Measurements from ENCODE around the gene REXO5.

The REXO5 gene

DNA sequence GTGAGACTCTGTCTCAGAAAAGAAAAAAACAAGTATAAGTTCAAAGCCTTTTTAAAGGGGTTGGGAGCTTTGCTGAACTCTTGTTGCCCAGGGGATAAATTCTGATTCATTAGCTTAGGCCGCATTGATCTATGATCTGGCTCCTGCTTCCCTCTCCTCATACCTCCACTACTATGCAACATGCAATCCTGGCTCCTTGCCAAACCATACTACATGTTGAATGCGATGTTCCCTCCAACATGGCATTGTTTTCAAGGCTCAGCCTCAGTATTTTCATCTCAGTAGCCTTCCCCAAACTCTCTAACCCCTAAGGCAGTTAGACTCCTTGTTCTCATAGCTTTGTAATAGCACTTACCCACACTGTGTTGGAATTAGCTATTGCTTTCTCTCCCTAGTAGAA is 6.2 kb downstream of the REXO5 start:
- DNase-seq: peak; percentile 6 to 11
- TF ChIP-seq POLR2A (IDR thresholded peaks at IDR 0.05; ENCODE audit: low read length) (no peak), GATA1 (IDR thresholded peaks at IDR 0.05; ENCODE audit: low read depth, low read length) (no peak)

DNA sequence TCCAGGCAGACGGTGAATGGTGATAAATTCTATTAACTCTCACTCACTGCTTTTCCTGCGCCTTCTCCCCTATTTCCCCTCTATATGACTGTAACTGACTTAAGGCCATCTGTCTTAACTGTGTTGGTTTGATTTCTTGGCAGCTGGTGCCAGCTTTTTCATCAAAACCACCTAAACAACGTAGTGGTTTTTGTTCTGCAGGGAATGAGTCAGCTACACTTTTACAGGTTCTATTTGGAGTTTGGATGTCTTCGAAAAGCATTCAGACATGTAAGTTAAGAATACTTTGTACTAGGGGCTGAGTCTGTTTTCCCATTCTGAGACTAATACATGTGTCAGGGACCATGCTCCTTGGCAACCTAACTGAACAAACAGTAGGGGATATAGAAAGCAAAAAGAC is 8.5 kb downstream of the REXO5 start:
- TF ChIP-seq GATA1 (IDR thresholded peaks at IDR 0.05; ENCODE audit: low read depth, low read length): no peak
- no peak for TF ChIP-seq POLR2A (IDR thresholded peaks at IDR 0.05; ENCODE audit: low read length)
- DNase-seq: peak; percentile 36 to 72

DNA sequence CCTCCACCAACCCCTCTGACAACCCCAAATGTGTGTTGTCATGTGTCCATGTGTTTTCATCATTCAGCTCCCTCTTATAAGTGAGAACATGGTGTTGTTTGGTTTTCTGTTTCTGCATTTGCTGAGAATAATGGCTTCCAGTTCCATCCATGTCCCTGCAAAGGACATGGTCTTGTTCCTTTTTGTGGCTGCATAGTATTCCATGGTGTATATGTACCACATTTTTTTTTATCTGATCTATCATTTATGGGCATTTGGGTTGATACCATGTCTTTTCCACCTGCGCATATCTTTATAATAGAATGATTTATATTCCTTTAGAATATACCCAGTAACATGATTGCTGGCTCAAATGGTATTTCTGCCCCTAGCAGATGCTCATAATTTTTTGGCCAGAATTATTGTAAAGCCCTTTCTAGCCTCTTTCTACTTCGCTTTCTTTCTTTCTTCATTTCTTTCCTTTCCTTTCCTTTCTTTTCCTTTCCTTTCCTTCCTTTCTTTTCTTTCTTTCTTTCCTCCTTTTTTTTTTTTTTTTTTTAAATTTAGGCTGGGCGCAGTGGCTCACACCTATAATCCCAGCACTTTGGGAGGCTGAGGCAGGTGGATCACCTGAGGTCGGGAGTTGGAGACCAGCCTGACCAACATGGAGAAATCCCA is 12.7 kb downstream of the REXO5 start:
- no peak for DNase-seq
- TF ChIP-seq GATA1 (IDR thresholded peaks at IDR 0.05; ENCODE audit: low read depth, low read length): no peak
- no peak for TF ChIP-seq POLR2A (IDR thresholded peaks at IDR 0.05; ENCODE audit: low read length)

DNA sequence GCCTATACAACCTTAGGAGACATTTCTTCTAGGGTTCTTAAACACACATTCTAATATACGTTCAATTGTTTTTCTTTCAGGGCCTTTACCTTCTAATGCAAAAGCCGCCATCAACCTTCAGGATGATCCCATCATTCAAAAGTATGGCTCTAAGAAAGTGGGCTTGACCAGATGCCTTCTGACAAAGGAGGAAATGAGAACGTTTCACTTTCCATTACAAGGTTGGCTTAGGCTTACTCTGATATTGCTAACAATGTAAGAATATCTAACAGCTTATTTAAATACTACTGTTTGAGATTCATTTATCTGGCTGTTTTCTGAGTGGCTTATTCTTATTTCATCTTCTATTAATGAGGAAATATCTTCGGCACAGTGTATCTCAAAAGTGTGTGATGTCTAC is 15.4 kb downstream of the REXO5 start:
- DNase-seq: no peak
- TF ChIP-seq POLR2A (IDR thresholded peaks at IDR 0.05; ENCODE audit: low read length) (no peak), GATA1 (IDR thresholded peaks at IDR 0.05; ENCODE audit: low read depth, low read length) (no peak)

DNA sequence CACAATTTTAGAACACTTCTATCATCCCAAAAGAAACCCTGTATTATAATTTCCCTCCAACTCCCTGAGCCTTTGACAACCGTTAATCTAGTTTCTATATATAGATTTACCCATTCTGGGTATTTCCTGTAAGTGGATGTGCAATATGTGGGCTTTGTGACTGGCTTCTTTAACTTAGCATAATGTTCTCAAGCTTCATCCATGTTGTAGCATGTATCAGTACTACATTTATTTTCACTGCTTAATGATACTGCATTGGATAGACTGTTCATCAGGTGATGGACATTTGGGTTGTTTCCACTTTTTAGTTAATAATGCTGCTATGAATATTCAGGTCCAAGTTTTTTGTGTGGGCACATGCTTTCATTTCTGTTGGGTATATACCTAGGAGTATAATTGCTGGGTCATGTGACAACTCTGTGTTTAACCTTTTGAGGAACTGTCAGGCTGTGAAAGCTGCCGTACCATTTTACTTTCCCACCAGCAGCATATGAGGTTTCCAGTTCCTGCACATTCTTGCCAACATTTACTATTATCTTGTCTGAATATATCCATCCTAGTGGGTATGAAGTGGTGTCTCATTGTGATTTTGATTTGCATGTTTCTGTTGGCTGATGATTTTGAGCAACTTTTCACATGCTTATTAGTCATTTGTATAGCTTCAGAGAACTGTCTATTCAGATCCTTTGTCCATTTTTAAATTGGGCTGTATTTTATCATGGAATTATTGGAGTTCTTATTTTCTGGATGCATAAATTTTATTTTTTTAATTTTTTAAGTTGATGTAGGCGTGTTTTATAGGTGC is 16.4 kb downstream of the REXO5 start:
- TF ChIP-seq POLR2A (IDR thresholded peaks at IDR 0.05; ENCODE audit: low read length) (no peak), GATA1 (IDR thresholded peaks at IDR 0.05; ENCODE audit: low read depth, low read length) (no peak)
- DNase-seq: no peak

DNA sequence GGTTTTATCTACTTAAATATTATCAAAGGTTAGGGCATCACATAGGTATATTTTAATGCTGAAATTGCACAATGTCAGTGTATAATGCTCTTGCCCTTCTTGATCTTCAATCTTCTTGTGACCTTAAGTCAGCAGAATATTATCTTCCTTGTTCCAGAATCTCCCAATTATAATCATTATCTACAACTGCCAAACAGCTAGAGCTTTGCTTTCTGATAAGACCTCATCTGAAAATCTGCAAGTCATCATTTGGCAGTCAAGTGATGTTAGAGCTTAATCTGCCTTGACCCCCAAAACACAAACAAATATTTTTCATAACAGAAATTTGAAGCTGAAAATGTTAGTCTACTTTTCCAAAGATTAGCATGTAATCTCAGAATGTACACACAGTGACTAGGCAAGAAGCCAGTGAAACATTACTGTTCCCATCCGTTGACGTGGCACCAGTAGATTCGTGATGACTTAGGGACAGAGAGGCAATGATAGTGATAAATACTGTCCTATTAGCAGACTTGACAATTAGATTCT is 19.8 kb downstream of the REXO5 start:
- peak; percentile 93 to 97 for DNase-seq
- TF ChIP-seq POLR2A (IDR thresholded peaks at IDR 0.05; ENCODE audit: low read length) (no peak), GATA1 (IDR thresholded peaks at IDR 0.05; ENCODE audit: low read depth, low read length) (peak; percentile 69)

DNA sequence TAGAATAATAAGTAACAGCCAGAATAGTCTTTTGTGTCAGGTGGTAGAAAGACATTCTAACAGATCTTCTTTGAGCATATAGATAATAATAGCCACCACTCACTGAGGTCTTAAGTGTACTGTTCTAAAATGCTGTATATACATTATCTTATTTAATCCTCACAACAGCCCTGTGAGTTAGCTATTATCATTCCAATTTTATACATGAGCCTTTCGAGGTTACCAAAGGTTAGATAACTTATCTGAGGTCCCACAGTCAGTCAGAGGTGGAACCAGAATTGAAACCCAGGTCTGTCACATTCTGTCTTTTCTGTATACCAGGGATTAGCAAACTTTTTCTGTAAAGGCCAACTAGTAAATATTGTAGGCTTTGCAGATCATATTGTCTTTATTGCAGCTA is 23.2 kb downstream of the REXO5 start:
- peak; percentile 72 to 81 for DNase-seq
- TF ChIP-seq GATA1 (IDR thresholded peaks at IDR 0.05; ENCODE audit: low read depth, low read length): no peak
- TF ChIP-seq POLR2A (IDR thresholded peaks at IDR 0.05; ENCODE audit: low read length): no peak

DNA sequence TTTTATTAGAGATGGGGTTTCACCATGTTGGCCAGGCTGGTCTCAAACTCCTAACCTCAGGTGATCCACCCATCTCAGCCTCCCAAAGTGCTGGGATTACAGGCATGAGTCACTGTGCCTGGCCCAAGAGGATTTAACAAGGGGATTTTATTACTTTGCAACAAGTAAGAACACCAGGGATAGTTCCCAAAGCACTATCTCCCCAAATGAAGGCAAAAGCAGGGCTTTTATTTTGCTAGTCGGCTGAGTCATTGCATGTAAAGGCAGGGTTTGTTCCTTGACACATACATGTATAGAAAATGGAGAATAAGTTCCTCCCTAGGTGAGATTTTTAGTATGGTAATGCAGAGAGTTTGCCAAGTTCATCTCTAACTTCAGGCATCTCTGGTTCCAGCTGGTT is 24.0 kb downstream of the REXO5 start:
- TF ChIP-seq POLR2A (IDR thresholded peaks at IDR 0.05; ENCODE audit: low read length) (no peak), GATA1 (IDR thresholded peaks at IDR 0.05; ENCODE audit: low read depth, low read length) (no peak)
- DNase-seq: peak; percentile 35 to 56

DNA sequence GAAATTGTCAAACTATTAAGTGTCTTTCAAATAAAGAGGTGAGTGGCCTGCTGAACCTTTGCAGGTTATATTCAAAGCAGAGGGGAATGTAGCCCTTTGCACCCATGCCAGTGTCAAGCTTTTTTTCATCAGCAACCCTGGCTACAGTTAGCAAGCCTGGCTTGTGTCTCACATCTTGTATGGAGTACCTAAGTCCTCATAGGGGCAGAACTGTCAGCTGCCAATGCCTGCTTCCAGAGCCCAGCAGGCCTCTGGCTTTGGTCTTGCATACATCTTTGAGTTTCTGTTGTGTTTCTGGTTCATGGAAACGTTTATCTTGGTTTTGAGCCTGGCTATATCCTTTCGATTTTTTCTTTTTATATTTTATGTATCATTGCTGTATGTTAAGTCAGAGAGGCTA is 26.8 kb downstream of the REXO5 start:
- TF ChIP-seq GATA1 (IDR thresholded peaks at IDR 0.05; ENCODE audit: low read depth, low read length) (no peak), POLR2A (IDR thresholded peaks at IDR 0.05; ENCODE audit: low read length) (no peak)
- DNase-seq: no peak

DNA sequence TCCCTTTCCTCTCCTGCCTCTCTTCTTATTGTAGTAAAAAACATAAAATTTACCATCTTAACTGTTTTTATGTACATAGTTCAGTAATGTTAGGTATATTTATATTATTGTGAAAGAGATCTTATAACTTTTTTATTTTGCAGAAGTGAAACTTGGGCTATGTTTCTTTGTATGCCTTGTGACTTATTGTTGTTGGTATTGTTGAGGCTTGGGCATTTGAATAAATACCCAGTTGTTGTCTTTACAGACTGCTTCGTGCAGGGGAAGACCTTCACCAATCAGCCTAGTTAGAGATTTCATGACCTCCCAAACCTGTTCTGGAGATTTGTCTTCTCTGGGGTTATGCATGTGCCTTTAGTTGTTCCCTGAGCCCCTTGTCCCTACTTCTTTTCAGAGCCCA is 31.9 kb downstream of the REXO5 start:
- TF ChIP-seq POLR2A (IDR thresholded peaks at IDR 0.05; ENCODE audit: low read length): no peak
- TF ChIP-seq GATA1 (IDR thresholded peaks at IDR 0.05; ENCODE audit: low read depth, low read length): no peak
- no peak for DNase-seq

DNA sequence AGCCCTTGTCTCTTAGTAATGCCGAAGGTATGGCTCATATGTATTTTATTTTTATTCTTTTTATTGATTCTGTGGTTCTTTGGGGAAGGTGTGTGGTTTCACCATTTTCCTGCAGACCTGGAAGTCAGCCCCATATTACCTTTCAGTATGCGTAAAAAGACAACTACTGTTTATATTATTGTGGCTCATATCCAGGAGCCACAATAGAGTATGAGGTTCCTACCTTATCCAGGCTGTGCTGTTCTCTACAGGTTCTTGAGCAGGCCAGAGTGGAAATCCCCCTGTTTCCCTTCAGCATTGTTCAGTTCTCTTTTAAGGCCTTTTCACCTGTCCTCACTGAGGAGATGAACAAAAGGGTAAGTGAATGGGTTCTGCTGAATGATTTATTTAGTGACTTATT is 33.2 kb downstream of the REXO5 start:
- DNase-seq: no peak
- TF ChIP-seq GATA1 (IDR thresholded peaks at IDR 0.05; ENCODE audit: low read depth, low read length) (no peak), POLR2A (IDR thresholded peaks at IDR 0.05; ENCODE audit: low read length) (no peak)

DNA sequence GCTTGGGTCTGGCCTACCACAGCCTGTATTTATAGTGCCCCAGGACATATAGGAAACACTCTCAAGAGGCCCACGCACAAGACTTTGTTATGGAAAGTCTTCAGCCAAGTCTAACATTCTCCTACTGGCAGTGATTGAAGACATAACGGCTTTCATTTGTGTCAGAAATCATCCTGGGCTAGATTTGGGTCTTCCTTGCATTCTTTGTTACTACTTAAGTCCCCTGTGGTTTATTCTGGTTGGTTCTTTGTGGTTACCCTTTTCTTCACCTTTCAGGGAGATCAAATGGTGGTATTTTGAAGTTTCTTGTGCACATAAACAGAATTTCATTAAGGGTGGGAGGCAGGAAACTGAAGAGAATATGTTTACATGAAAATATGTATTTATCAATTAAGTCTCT is 37.7 kb downstream of the REXO5 start:
- TF ChIP-seq GATA1 (IDR thresholded peaks at IDR 0.05; ENCODE audit: low read depth, low read length) (no peak), POLR2A (IDR thresholded peaks at IDR 0.05; ENCODE audit: low read length) (no peak)
- DNase-seq: no peak

DNA sequence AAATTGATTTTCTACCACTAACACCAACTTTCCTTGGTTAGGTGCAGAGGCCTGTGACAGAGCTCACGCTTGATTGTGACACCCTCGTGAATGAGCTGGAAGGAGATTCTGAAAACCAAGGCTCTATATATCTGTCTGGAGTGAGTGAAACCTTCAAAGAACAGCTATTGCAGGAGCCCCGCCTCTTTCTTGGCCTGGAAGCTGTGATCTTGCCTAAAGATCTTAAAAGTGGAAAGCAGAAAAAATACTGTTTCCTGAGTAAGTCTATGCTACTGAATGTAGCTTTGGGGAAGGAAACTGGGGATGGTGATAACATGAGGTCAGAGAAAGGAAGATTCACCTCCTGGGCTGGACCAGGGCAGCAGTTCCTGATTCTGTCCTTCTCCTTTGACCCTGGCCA is 38.3 kb downstream of the REXO5 start:
- TF ChIP-seq GATA1 (IDR thresholded peaks at IDR 0.05; ENCODE audit: low read depth, low read length): no peak
- TF ChIP-seq POLR2A (IDR thresholded peaks at IDR 0.05; ENCODE audit: low read length): no peak
- peak in 1 of 2 experiments; percentile 16 for DNase-seq

DNA sequence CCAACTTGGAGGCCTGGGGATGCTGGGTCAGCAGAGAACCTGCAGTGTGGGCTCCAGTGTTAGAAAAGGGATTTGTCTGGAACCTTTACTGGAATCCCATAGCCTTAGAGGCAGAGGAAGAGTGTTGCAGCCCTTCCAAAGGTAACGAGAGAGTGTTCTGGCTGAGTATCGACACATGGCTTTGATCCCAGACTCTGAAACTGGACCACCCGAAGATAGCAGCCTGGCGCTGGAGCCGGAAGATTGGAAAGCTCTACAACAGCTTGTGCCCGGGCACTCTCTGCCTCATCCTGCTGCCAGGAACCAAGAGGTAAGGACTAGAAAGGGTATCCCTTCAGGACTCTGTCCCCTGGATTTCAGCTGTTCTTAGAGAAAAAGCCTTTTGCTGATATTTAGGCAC is 39.7 kb downstream of the REXO5 start:
- TF ChIP-seq GATA1 (IDR thresholded peaks at IDR 0.05; ENCODE audit: low read depth, low read length) (no peak), POLR2A (IDR thresholded peaks at IDR 0.05; ENCODE audit: low read length) (no peak)
- DNase-seq: no peak

DNA sequence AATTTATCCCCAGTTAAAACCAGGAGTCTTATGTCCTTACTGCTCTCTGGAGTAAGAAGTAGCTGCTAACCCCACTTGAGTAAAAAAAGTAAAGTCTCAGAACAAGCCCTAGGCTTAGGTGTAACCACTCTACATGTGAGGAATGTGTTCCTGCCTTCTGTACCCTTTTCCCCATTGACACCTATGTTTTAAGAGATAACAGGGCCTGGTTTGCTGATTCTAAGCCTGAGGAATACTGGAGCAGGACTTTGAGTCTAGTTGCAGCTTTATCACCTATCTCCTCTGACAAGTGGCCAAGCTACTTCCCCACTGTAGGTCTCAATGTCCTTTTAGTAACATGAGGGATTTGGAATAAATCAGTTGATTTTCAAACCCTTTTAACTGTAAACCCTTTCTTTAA is 40.2 kb downstream of the REXO5 start:
- no peak for TF ChIP-seq POLR2A (IDR thresholded peaks at IDR 0.05; ENCODE audit: low read length)
- no peak for TF ChIP-seq GATA1 (IDR thresholded peaks at IDR 0.05; ENCODE audit: low read depth, low read length)
- no peak for DNase-seq
